Transverse colon (tissue), 4 donors: Measurements from ENCODE around the gene C19orf38. TPM values are rescaled to one million over a fixed set of nuclear protein-coding genes. Genes with fewer than 3 reads are reported as not detected.

Source experiments
- DNase-seq: peaks from one replicate; pipeline ENCODE4 v3.0.0-alpha.2; 2019
- H3K27ac ChIP-seq, 4 donors: fragments of 200-600 bp; sonication (generic); 2 replicates each; pipeline ENCODE4 v1.5.1; 2016 to 2018; ENCODE audit warnings: inconsistent platforms in 4 of 4
- H3K27me3 ChIP-seq: fragments of 200-600 bp; sonication (generic); 2 replicates; pipeline ENCODE4 v1.5.1; 2017; ENCODE audit warnings: inconsistent platforms
- H3K36me3 ChIP-seq, 4 donors: fragments of 200-600 bp; sonication (generic); 2 replicates each; pipeline ENCODE4 v1.5.1; 2017 to 2019; ENCODE audit warnings: inconsistent platforms in 4 of 4
- H3K4me1 ChIP-seq, 4 donors: fragments of 200-600 bp; sonication (generic); 2 replicates each; pipeline ENCODE4 v1.5.1; 2017 to 2020; ENCODE audit warnings: inconsistent platforms in 4 of 4
- H3K4me3 ChIP-seq, 4 donors: fragments of 200-600 bp; sonication (generic); 1 replicate in 1 of 4; 2 replicates in 3 of 4; pipeline versions ENCODE4 v1.5.1 to v1.6.1; 2017 to 2019; ENCODE audit warnings: inconsistent platforms in 4 of 4
- H3K9me3 ChIP-seq, 2 donors: fragments of 200-600 bp; sonication (generic); 2 replicates each; pipeline ENCODE4 v1.5.1; 2017 to 2019; ENCODE audit warnings: inconsistent platforms in 2 of 2
- CTCF ChIP-seq, 5 experiments: fragments of 200-600 bp in 3 of 5; fragments of 450-650 bp in 2 of 5; sonication (generic) in 3 of 5; IDR thresholded peaks; 1 replicate in 2 of 5; 2 replicates in 3 of 5; pipeline ENCODE4 v1.5.1; 2016 to 2017; ENCODE audit warnings: antibody characterized with exemption in 5 of 5, inconsistent platforms in 3 of 5, mild to moderate bottlenecking in 2 of 5, moderate library complexity in 1 of 5
- EP300 ChIP-seq: sonication (generic); formaldehyde crosslinking; IDR thresholded peaks from one replicate; pipeline ENCODE4 v1.6.1; 2017; ENCODE audit warnings: antibody characterized with exemption, low read depth
- POLR2A ChIP-seq: fragments of 450-650 bp; IDR thresholded peaks from one replicate; pipeline ENCODE4 v1.6.1; 2016; ENCODE audit warnings: antibody characterized with exemption, mild to moderate bottlenecking, moderate library complexity
- POLR2AphosphoS5 ChIP-seq, 3 donors: sonication (generic); formaldehyde crosslinking; IDR thresholded peaks; one replicate each; pipeline ENCODE4 v1.6.1; 2016; ENCODE audit warnings: antibody characterized with exemption in 3 of 3
- WGBS, 2 donors: methylation state at CpG; one replicate each; pipeline ENCODE4 v1.1.5; 2018; ENCODE audit warnings: low coverage in 1 of 2; 5-methylcytosine and 5-hydroxymethylcytosine counted together
- in situ Hi-C, 4 donors: fragments of 200-750 bp; cut with MboI; loops; one replicate each; pipeline versions ENCODE4 v1.15.0 to v1.15.1; 2017; ENCODE audit warnings: low sequenced_read_pairs in 3 of 4, low pct_ligation_motif_present in 1 of 4, low pct_unique_long_range_greater_than_20kb in 1 of 4
- intact Hi-C: fragments of 100-400 bp; cut with DNase I; formaldehyde crosslinking; loops from one replicate; pipeline ENCODE4 v1.15.1; 2023; ENCODE audit warnings: low total_unique reads
- small RNA-seq, 4 donors: library from RNA; depleted of rRNA; stranded (forward); fragments of <200 nt; gene quantifications; one replicate each; pipeline ENCODE3, GENCODE V24; 2016
- total RNA-seq, 4 donors: library from RNA; depleted of rRNA; stranded (reverse); fragments of >200 nt; gene quantifications; one replicate each; pipeline ENCODE4 v1.1.0, GENCODE V29; 2016

C19orf38 gene
- total RNA-seq, 4 donors from 2014 or later, result 0.79 to 1.8 (median 0.96) TPM; not detected in 1

- Histone ChIP-seq H3K36me3 (peaks cover 0 to 31% (median 12%) of the 10 kb centered on the region in 4 donors), H3K4me3 (no peak overlapping the region), H3K27ac (no peak overlapping the region), H3K4me1 (no peaks in the 10 kb centered on the region), H3K9me3 (no peaks in the 10 kb centered on the region), H3K27me3 (no peaks in the 10 kb centered on the region)
- in situ Hi-C loops, result no loop called here
- intact Hi-C loops, result no loop called here
- TF ChIP-seq POLR2AphosphoS5 (IDR thresholded peaks at IDR 0.05) (no peak), POLR2A (no peak), EP300 (no peak), CTCF (IDR thresholded peaks at IDR 0.05) (no peak)
- 85% methylated on average over 12 of the region's 19 CpGs; no CpG with 5 or more reads in 1 of the 2 donors for WGBS, 2 donors
- no peak for DNase-seq
These were observed 67.2 kb downstream of the C19orf38 start for GRCh38 chr19:10915130-10916091.

GRCh38 chr19:10916602-10917001, 68.4 kb downstream of the C19orf38 start:
- DNase-seq, result no peak
- peaks cover 0 to 19% (median 9%) of the 10 kb centered on the region in 4 donors for H3K36me3 ChIP-seq

GRCh38 chr19:10918359-10918758, 70.1 kb downstream of the C19orf38 start:
- no peak for DNase-seq
- no peak for TF ChIP-seq CTCF (IDR thresholded peaks at IDR 0.05)
- no peak for TF ChIP-seq POLR2A
- TF ChIP-seq EP300, result no peak
- no peak for TF ChIP-seq POLR2AphosphoS5 (IDR thresholded peaks at IDR 0.05)
- intact Hi-C loops, result no loop called here
- no peaks in the 10 kb centered on the region for H3K9me3 ChIP-seq
- 93% methylated on average over 11 of the region's 11 CpGs; no CpG with 5 or more reads in 1 of the 2 donors for WGBS, 2 donors
- in situ Hi-C loops, result no loop called here
- H3K36me3 ChIP-seq, result peaks cover 0 to 18% (median 8%) of the 10 kb centered on the region in 4 donors
- H3K27ac ChIP-seq, result no peak overlapping the region
- H3K4me1 ChIP-seq, result no peaks in the 10 kb centered on the region
- no peaks in the 10 kb centered on the region for H3K27me3 ChIP-seq
- H3K4me3 ChIP-seq, result no peak overlapping the region

More at GRCh38 chr19:10916602-10917001, 68.4 kb downstream of the C19orf38 start:
- 94% methylated on average over 6 of the region's 6 CpGs; no CpG with 5 or more reads in 1 of the 2 donors for WGBS, 2 donors
- intact Hi-C loops, result no loop called here
- in situ Hi-C loops, result no loop called here
- Histone ChIP-seq H3K27me3 (no peaks in the 10 kb centered on the region), H3K4me3 (no peak overlapping the region), H3K27ac (no peak overlapping the region), H3K9me3 (no peaks in the 10 kb centered on the region), H3K4me1 (no peaks in the 10 kb centered on the region)
- TF ChIP-seq POLR2AphosphoS5 (IDR thresholded peaks at IDR 0.05), result no peak
- TF ChIP-seq EP300, result no peak
- TF ChIP-seq CTCF (IDR thresholded peaks at IDR 0.05), result no peak
- TF ChIP-seq POLR2A, result no peak

Small RNA genes within 50 kb of the gene (small RNA-seq; reads per million reads assigned to genes)
- gene MIR199A1, result 0 to 0.55 (median 0.32) reads per million in 4 donors
- 0.36 to 1.2 (median 0.56) reads per million in 4 donors for gene MIR6793

Other genes with a start within 250 kb of the C19orf38 start
- gene SLC44A2, start 222.9 kb upstream of the C19orf38 start, total RNA-seq, result 100 to 1,000 TPM in 1 of 4 donors, 10 to 100 TPM in 3; 36.6 to 371 (median 81.4) TPM
- 100 to 1,000 TPM in 3 of 4 donors, 10 to 100 TPM in 1; 73.6 to 242 (median 151) TPM for gene ILF3, start 194.1 kb upstream of the C19orf38 start, total RNA-seq
- gene QTRT1, start 147.0 kb upstream of the C19orf38 start, total RNA-seq, result 100 to 1,000 TPM in 1 of 4 donors, 10 to 100 TPM in 3; 28.5 to 201 (median 39.9) TPM
- gene DNM2, start 130.3 kb upstream of the C19orf38 start, total RNA-seq, result 1,000 to 10,000 TPM in 1 of 4 donors, 100 to 1,000 TPM in 3; 469 to 1,152 (median 585) TPM
- gene TMED1, start 12.2 kb upstream of the C19orf38 start, total RNA-seq, result 10 to 100 TPM in 3 of 4 donors, 1 to 10 TPM in 1; 2.8 to 40.4 (median 24.4) TPM
- gene CARM1, start 23.1 kb downstream of the C19orf38 start, total RNA-seq, result 10 to 100 TPM; 24.9 to 47.6 (median 35.6) TPM
- gene YIPF2, start 80.2 kb downstream of the C19orf38 start, total RNA-seq, result 100 to 1,000 TPM in 1 of 4 donors, 10 to 100 TPM in 3; 23.6 to 134 (median 58.4) TPM
- 10 to 100 TPM; 40.0 to 45.3 (median 43.2) TPM for gene TIMM29, start 80.4 kb downstream of the C19orf38 start, total RNA-seq
- 100 to 1,000 TPM in 3 of 4 donors, 10 to 100 TPM in 1; 81.9 to 460 (median 118) TPM for gene SMARCA4, start 112.6 kb downstream of the C19orf38 start, total RNA-seq
- gene LDLR, start 241.0 kb downstream of the C19orf38 start, total RNA-seq, result 100 to 1,000 TPM in 2 of 4 donors, 10 to 100 TPM in 2; 26.4 to 275 (median 109) TPM